Left ventricle myocardium inferior (tissue), 1 donor: ENCODE measurements around the gene UMODL1. TPM values are rescaled to one million over a fixed set of nuclear protein-coding genes. Genes with fewer than 3 reads are reported as not detected.

ENCODE experiments used
- DNase-seq: peaks from one replicate; pipeline ENCODE4 v3.0.0-alpha.2; 2020
- H3K27ac ChIP-seq: fragments of 200-600 bp; replicated peaks from 2 replicates; pipeline ENCODE4 v1.8.0; 2021
- H3K27me3 ChIP-seq: fragments of 200-600 bp; 2 replicates; pipeline ENCODE4 v1.8.0; 2021; ENCODE audit warnings: low read depth
- H3K36me3 ChIP-seq: fragments of 200-600 bp; 2 replicates; pipeline ENCODE4 v1.8.0; 2021
- H3K4me1 ChIP-seq: fragments of 200-600 bp; 2 replicates; pipeline ENCODE4 v1.8.0; 2021
- H3K4me3 ChIP-seq: fragments of 200-600 bp; 2 replicates; pipeline ENCODE4 v1.8.0; 2021; ENCODE audit warnings: mild to moderate bottlenecking, moderate library complexity
- H3K9me3 ChIP-seq: fragments of 200-600 bp; replicated peaks from 2 replicates; pipeline ENCODE4 v1.8.0; 2021
- CTCF ChIP-seq: fragments of 200-600 bp; IDR thresholded peaks from 2 replicates; pipeline ENCODE4 v1.8.0; 2021; ENCODE audit warnings: antibody characterized with exemption, mild to moderate bottlenecking, borderline replicate concordance
- intact Hi-C: fragments of 100-400 bp; cut with micrococcal nuclease; formaldehyde crosslinking; loops from one replicate; pipeline ENCODE4 v1.11.0; 2022
- total RNA-seq: library from RNA; stranded (reverse); fragmentation: NEBNext Ultra II Directional; extraction: Animal tissue kit (Norgen Biotek cat#: 25700); gene quantifications from one replicate; pipeline ENCODE4 v1.2.1, GENCODE V29; 2021
- donor health status: DM: no; HTN: yes; CAD: no; lungs with severe emphysema.

UMODL1 gene
- total RNA-seq, 1 donor from 2014 or later = 0.08 TPM

- H3K27me3 ChIP-seq = peaks cover 91% of the 10 kb centered on the region
Observed at GRCh38 chr21:42058631-42059111, 12.4 kb upstream of the UMODL1 start.

DNA sequence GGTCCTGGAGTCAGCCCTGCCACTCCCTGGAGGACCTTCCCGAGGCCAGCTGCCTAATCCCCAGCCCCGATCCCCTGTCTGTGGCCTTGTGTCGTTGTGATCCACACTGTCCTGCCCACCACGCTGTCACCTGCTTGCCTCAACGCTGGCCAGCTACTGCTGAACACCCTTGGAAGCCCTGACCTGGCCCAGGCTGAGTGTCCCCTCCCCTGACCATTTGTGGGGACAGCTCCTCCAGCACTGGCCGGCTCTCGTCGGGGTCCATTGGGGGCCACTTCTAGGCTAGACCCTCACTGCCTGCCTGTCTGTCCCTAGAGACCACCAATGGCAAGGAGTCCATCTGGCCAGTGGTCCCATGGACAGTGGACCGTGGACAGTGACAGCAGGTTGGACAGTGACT is 12.0 kb upstream of the UMODL1 start:
- H3K4me3 ChIP-seq = no peak overlapping the region
- H3K4me1 ChIP-seq = peaks cover 11% of the 10 kb centered on the region
- H3K9me3 ChIP-seq = no peaks in the 10 kb centered on the region
- H3K36me3 ChIP-seq = no peaks in the 10 kb centered on the region
- intact Hi-C loops = no loop called here
- DNase-seq = no peak
- no peak overlapping the region for H3K27ac ChIP-seq
- peaks cover 91% of the 10 kb centered on the region for H3K27me3 ChIP-seq
- no peak for TF ChIP-seq CTCF

More at GRCh38 chr21:42058631-42059111, 12.4 kb upstream of the UMODL1 start:
- Histone ChIP-seq H3K36me3 (no peaks in the 10 kb centered on the region), H3K4me1 (peaks cover 11% of the 10 kb centered on the region), H3K9me3 (no peaks in the 10 kb centered on the region), H3K4me3 (no peak overlapping the region), H3K27ac (no peak overlapping the region)
- intact Hi-C loops = no loop called here
- TF ChIP-seq CTCF = no peak
- DNase-seq = no peak

GRCh38 chr21:42059721-42060120 is 11.4 kb upstream of the UMODL1 start:
- Histone ChIP-seq H3K9me3 (no peaks in the 10 kb centered on the region), H3K4me3 (no peak overlapping the region), H3K27me3 (peaks cover 91% of the 10 kb centered on the region), H3K4me1 (peaks cover 11% of the 10 kb centered on the region), H3K27ac (no peak overlapping the region), H3K36me3 (no peaks in the 10 kb centered on the region)
- DNase-seq = no peak
- intact Hi-C loops = no loop called here
- TF ChIP-seq CTCF = no peak

DNA sequence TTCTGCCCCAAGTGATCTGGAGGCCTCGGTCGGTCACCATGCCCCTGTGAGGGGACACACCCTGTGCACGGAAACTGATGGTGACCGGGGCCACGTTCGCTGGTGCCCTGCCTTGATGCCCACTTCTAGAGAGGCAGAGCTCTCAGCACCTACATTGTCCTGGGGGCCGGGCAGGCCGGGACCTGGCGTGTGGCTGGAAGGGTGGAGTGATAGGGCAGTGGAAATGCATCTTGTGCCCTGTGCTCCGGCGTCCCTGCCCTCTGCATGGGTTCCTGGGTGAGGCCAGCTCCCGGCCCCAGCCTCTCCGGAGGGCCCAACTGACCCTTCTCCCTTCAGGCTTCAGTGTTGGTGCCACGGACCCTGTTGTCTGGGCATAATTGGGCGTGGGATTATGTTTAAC is 11.0 kb upstream of the UMODL1 start:
- TF ChIP-seq CTCF = no peak
- H3K27me3 ChIP-seq = peaks cover 90% of the 10 kb centered on the region
- intact Hi-C loops = no loop called here
- H3K4me3 ChIP-seq = no peak overlapping the region
- H3K4me1 ChIP-seq = peaks cover 11% of the 10 kb centered on the region
- H3K27ac ChIP-seq = no peak overlapping the region
- no peaks in the 10 kb centered on the region for H3K36me3 ChIP-seq
- no peak for DNase-seq
- no peaks in the 10 kb centered on the region for H3K9me3 ChIP-seq

- no peak overlapping the region for H3K4me3 ChIP-seq
- peaks cover 11% of the 10 kb centered on the region for H3K4me1 ChIP-seq
- intact Hi-C loops = no loop called here
- H3K9me3 ChIP-seq = no peaks in the 10 kb centered on the region
- TF ChIP-seq CTCF = no peak
- DNase-seq = peak; percentile 44
- peak overlapping the region; percentile 33 for H3K27ac ChIP-seq
- no peaks in the 10 kb centered on the region for H3K36me3 ChIP-seq
- H3K27me3 ChIP-seq = peaks cover 89% of the 10 kb centered on the region
Observed at GRCh38 chr21:42061195-42061985, 9.7 kb upstream of the UMODL1 start.
